Trophoblast cell (in vitro differentiated cells and primary cell): ENCODE results near the gene RPL19.
"Not testable (repeated sequence)": the region's sequence is repeated elsewhere in the genome, so short reads cannot be mapped to it uniquely, and the experiment has no call there.

Experiments used
- DNase-seq, 2 donors: peaks; one replicate each; pipeline ENCODE4 v3.0.0-alpha.2; 2016
- H2AFZ ChIP-seq: 2 replicates; pipeline ENCODE4 v1.6.1; 2013; ENCODE audit warnings: low read length, moderate library complexity, mild to moderate bottlenecking; ENCODE audit not compliant: insufficient read depth, poor library complexity
- H2AK5ac ChIP-seq: 2 replicates; pipeline ENCODE4 v1.6.1; 2013; ENCODE audit warnings: mild to moderate bottlenecking, low read length
- H2BK120ac ChIP-seq: 2 replicates; pipeline ENCODE4 v1.6.1; 2013; ENCODE audit warnings: low read length, mild to moderate bottlenecking, moderate library complexity; ENCODE audit not compliant: insufficient read depth, poor library complexity
- H2BK12ac ChIP-seq: 2 replicates; pipeline ENCODE4 v1.6.1; 2013; ENCODE audit warnings: mild to moderate bottlenecking, low read length, moderate library complexity
- H2BK5ac ChIP-seq: 2 replicates; pipeline ENCODE4 v1.6.1; 2013; ENCODE audit warnings: low read length, low read depth, moderate library complexity, mild to moderate bottlenecking; ENCODE audit not compliant: poor library complexity
- H3K14ac ChIP-seq: 2 replicates; pipeline ENCODE4 v1.6.1; 2013; ENCODE audit warnings: mild to moderate bottlenecking, low read length
- H3K18ac ChIP-seq: 2 replicates; pipeline ENCODE4 v1.6.1; 2013; ENCODE audit warnings: mild to moderate bottlenecking, low read length
- H3K23ac ChIP-seq: 2 replicates; pipeline ENCODE4 v1.6.1; 2013; ENCODE audit warnings: low read length
- H3K27ac ChIP-seq: 2 replicates; pipeline ENCODE4 v1.5.1; 2013; ENCODE audit warnings: low read depth, mild to moderate bottlenecking, inconsistent platforms, low read length, moderate library complexity
- H3K27me3 ChIP-seq: 2 replicates; pipeline ENCODE4 v1.6.1; 2013; ENCODE audit warnings: inconsistent platforms, mild to moderate bottlenecking, low read length, moderate library complexity; ENCODE audit not compliant: insufficient read depth
- H3K36me3 ChIP-seq, 2 experiments: 1 replicate in 1 of 2; 2 replicates in 1 of 2; pipeline ENCODE4 v1.6.1; 2013; ENCODE audit warnings: low read length in 2 of 2, mild to moderate bottlenecking in 2 of 2, moderate library complexity in 1 of 2; ENCODE audit not compliant: insufficient read depth in 2 of 2, control insufficient read depth in 1 of 2
- H3K4ac ChIP-seq: 2 replicates; pipeline ENCODE4 v1.6.1; 2013; ENCODE audit warnings: low read depth, mild to moderate bottlenecking, low read length, moderate library complexity
- H3K4me1 ChIP-seq, 2 experiments: 1 replicate in 1 of 2; 2 replicates in 1 of 2; pipeline ENCODE4 v1.6.1; 2013; ENCODE audit warnings: low read length in 2 of 2, mild to moderate bottlenecking in 2 of 2, moderate library complexity in 1 of 2; ENCODE audit not compliant: insufficient read depth in 2 of 2, control insufficient read depth in 1 of 2
- H3K4me2 ChIP-seq: 2 replicates; pipeline ENCODE4 v1.6.1; 2013; ENCODE audit warnings: inconsistent platforms, mild to moderate bottlenecking, low read length, moderate library complexity
- H3K4me3 ChIP-seq: 2 replicates; pipeline ENCODE4 v1.5.1; 2013; ENCODE audit warnings: mild to moderate bottlenecking, low read depth, low read length, inconsistent platforms
- H3K79me1 ChIP-seq: one replicate; pipeline ENCODE4 v1.6.1; 2013; ENCODE audit warnings: low read length
- H3K79me2 ChIP-seq: 2 replicates; pipeline ENCODE4 v1.6.1; 2013; ENCODE audit warnings: low read length, mild to moderate bottlenecking; ENCODE audit not compliant: control insufficient read depth, insufficient read depth, poor library complexity
- H3K9ac ChIP-seq: 2 replicates; pipeline ENCODE4 v1.6.1; 2013; ENCODE audit warnings: mild to moderate bottlenecking, low read length
- H3K9me3 ChIP-seq: 2 replicates; pipeline ENCODE4 v1.6.1; 2013; ENCODE audit warnings: low read depth, mild to moderate bottlenecking, control low read depth, inconsistent platforms, low read length; ENCODE audit not compliant: insufficient read depth
- H4K12ac ChIP-seq: 2 replicates; pipeline ENCODE4 v1.6.1; 2013; ENCODE audit warnings: low read depth, mild to moderate bottlenecking, low read length, moderate library complexity
- H4K8ac ChIP-seq: 2 replicates; pipeline ENCODE4 v1.6.1; 2013; ENCODE audit warnings: low read depth, mild to moderate bottlenecking, low read length, moderate library complexity
- H4K91ac ChIP-seq: one replicate; pipeline ENCODE4 v1.6.1; 2013; ENCODE audit warnings: low read depth, mild to moderate bottlenecking, low read length, moderate library complexity
- WGBS: extraction: QIAGEN DNeasy Blood & Tissue Kit; methylation state at CpG from one replicate; pipeline ENCODE4 v1.1.7; 2013; ENCODE audit warnings: missing lambda C conversion rate; ENCODE audit not compliant: insufficient read length, insufficient coverage; ENCODE audit errors: extremely low coverage; 5-methylcytosine and 5-hydroxymethylcytosine counted together

The RPL19 gene

DNA sequence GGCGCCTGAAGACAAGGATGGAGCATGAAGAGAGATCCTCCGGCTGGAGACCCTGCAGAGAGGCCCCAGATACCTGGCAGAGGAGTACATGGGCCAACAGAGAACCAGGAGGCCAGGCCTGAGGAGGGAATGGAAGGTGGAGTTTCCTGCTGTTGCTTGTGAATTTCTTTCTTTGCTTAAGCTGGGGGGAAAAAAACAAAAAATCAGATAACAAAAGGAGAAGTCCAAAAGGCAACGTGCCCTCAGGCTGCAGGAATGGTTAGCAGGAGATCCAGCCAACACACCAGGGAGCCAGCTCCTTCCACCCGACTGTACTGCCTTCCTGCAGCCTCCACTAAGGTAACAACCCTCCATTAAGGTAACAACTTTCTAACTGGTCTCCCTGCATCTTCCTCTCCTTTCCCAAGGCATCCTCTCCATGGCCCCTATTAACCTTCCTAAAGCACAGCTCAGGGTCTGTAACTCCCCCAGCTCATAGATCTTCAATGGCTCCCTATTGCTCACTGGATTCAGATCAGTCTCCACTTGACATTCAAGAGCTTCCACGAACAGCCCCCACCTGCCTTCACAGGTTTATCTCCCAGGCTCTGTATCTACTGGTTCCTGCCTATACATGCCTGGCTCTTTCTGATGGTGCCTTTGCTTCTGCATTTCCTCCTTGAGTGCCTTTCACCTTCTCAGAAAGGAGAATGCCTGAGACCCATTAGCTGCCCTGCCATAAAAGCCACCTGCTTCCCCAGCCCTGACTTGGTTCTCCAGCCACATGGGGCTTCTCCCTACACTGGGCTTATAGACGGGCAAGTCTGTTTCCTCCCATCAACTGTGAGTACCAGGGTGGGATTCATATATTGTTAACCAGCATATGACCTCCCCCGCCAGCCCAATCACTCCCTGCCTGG lies 33.4 kb upstream of the RPL19 start:
- peaks cover 4% of the 10 kb centered on the region for H3K79me1 ChIP-seq
- no peak overlapping the region for H2BK12ac ChIP-seq
- H3K4ac ChIP-seq = no peak overlapping the region
- no peak overlapping the region for H3K9ac ChIP-seq
- H2AFZ ChIP-seq = no peak overlapping the region
- H3K23ac ChIP-seq = no peak overlapping the region
- H4K8ac ChIP-seq = no peak overlapping the region
- H3K79me2 ChIP-seq = peaks cover 3% of the 10 kb centered on the region
- DNase-seq = no peak
- no peak overlapping the region for H3K27ac ChIP-seq
- no peak overlapping the region for H3K4me3 ChIP-seq
- no peak overlapping the region for H4K12ac ChIP-seq
- H2AK5ac ChIP-seq = no peak overlapping the region
- H2BK120ac ChIP-seq = no peak overlapping the region
- no peak overlapping the region for H3K18ac ChIP-seq
- peaks cover 9% of the 10 kb centered on the region for H3K27me3 ChIP-seq
- peaks cover 17 to 19% of the 10 kb centered on the region in 2 experiments for H3K4me1 ChIP-seq
- WGBS = no CpG with 5 or more reads among the region's 7 CpGs
- H4K91ac ChIP-seq = no peak overlapping the region
- no peak overlapping the region for H2BK5ac ChIP-seq
- no peak overlapping the region for H3K14ac ChIP-seq
- no peak overlapping the region for H3K4me2 ChIP-seq
- H3K9me3 ChIP-seq = no peaks in the 10 kb centered on the region
- H3K36me3 ChIP-seq = no peaks in the 10 kb centered on the region

DNA sequence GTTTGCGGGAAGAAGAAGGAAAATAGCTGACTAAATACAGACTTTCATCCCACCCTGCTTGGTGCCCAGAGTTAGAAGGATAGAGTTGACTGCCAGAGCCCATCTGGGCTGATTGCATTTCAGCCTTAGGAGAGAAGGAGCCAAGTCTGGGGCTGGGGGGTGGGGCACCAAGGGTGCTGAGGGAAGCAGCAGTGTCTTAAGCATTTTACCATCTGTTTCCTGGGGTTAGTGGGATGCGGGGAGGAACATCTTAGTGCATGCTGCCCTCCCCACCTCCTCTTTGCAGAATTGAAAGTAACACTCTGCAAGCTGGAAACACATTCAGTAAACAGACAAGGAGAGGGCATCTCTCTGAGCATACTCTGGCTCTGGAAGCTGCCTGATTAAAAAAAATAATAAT lies 32.6 kb upstream of the RPL19 start:
- Histone ChIP-seq H3K9me3 (no peaks in the 10 kb centered on the region), H3K23ac (no peak overlapping the region), H3K18ac (no peak overlapping the region), H3K4me2 (no peak overlapping the region), H4K8ac (no peak overlapping the region), H2BK120ac (no peak overlapping the region), H3K27me3 (peaks cover 9% of the 10 kb centered on the region), H3K79me2 (peaks cover 3% of the 10 kb centered on the region), H2BK5ac (no peak overlapping the region), H3K4ac (no peak overlapping the region), H3K27ac (no peak overlapping the region), H3K14ac (no peak overlapping the region), H3K9ac (no peak overlapping the region), H3K4me1 (peaks cover 17 to 19% of the 10 kb centered on the region in 2 experiments), H2AK5ac (no peak overlapping the region), H2BK12ac (no peak overlapping the region), H3K4me3 (no peak overlapping the region), H2AFZ (no peak overlapping the region), H3K79me1 (peaks cover 4% of the 10 kb centered on the region), H4K91ac (no peak overlapping the region), H3K36me3 (no peaks in the 10 kb centered on the region), H4K12ac (no peak overlapping the region)
- DNase-seq = no peak
- no CpG with 5 or more reads among the region's 2 CpGs for WGBS

DNA sequence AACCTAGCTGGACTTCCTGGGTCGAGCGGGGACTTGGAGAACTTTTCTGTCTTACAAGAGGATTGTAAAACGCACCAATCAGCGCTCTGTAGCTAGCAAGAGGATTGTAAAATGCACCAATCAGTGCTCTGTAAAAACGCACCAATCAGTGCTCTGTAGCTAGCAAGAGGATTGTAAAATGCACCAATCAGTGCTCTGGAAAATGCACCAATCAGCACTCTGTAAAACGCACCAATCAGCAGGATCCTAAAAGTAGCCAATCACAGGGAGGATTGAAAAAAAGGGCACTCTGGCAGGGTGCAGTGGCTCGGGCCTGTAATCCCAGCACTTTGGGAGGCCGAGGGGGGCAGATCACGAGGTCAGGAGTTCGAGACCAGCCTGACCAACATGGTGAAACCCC lies 31.6 kb upstream of the RPL19 start:
- H4K8ac ChIP-seq, DNase-seq, H2AFZ ChIP-seq, H3K79me2 ChIP-seq, H2BK12ac ChIP-seq, H3K9me3 ChIP-seq, H3K18ac ChIP-seq, H4K91ac ChIP-seq, H3K27ac ChIP-seq, H2AK5ac ChIP-seq, H3K4ac ChIP-seq, H3K36me3 ChIP-seq, H3K23ac ChIP-seq, H3K79me1 ChIP-seq, H3K4me2 ChIP-seq, H2BK120ac ChIP-seq, H4K12ac ChIP-seq, H3K14ac ChIP-seq, H3K27me3 ChIP-seq, H3K9ac ChIP-seq, H3K4me3 ChIP-seq, H2BK5ac ChIP-seq: not testable (repeated sequence)
- peaks cover 17 to 19% of the 10 kb centered on the region in 2 experiments for H3K4me1 ChIP-seq
- no CpG with 5 or more reads among the region's 10 CpGs for WGBS

DNA sequence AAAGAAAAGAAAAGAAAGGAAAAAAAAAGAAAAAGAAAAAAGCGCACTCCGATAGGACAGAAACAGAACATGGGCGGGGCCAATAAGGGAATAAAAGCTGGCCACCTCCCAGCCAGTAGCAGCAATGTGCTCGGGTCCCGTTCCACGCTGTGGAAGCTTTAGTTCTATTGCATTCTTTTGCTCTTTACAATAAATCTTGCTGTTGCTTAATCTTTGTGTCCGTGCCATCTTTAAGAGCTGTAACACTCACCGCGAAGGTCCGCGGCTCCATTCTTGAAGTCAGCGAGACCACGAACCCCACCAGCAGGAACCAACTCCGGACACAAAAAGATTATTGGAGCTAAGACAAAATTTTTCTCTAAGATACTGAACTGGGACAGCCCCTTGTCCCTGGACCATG lies 31.0 kb upstream of the RPL19 start:
- Histone ChIP-seq H3K36me3 (no peaks in the 10 kb centered on the region), H3K79me1 (peaks cover 4% of the 10 kb centered on the region), H3K27ac (no peak overlapping the region), H3K23ac (no peak overlapping the region), H3K4ac (no peak overlapping the region), H3K27me3 (peaks cover 9% of the 10 kb centered on the region), H4K91ac (no peak overlapping the region), H3K4me2 (no peak overlapping the region), H2BK12ac (no peak overlapping the region), H4K12ac (no peak overlapping the region), H3K4me3 (no peak overlapping the region), H3K9me3 (no peaks in the 10 kb centered on the region), H3K18ac (no peak overlapping the region), H3K9ac (no peak overlapping the region), H3K79me2 (peaks cover 3% of the 10 kb centered on the region), H3K14ac (no peak overlapping the region), H2BK120ac (no peak overlapping the region), H2AK5ac (no peak overlapping the region), H2BK5ac (no peak overlapping the region), H4K8ac (no peak overlapping the region), H2AFZ (no peak overlapping the region), H3K4me1 (peaks cover 17 to 19% of the 10 kb centered on the region in 2 experiments)
- DNase-seq = no peak
- WGBS = no CpG with 5 or more reads among the region's 14 CpGs
